Central memory CD4-positive, alpha-beta T cell (primary cell): ENCODE results near the gene SULT4A1.

Source experiments
- DNase-seq: peaks from one replicate; pipeline ENCODE4 v3.0.0; 2022

Gene SULT4A1

GRCh38 chr22:43796567-43796966, 65.7 kb downstream of the SULT4A1 start:
- no peak for DNase-seq

GRCh38 chr22:43795320-43795719, 67.0 kb downstream of the SULT4A1 start:
- no peak for DNase-seq

- DNase-seq, result no peak
These were observed 69.4 kb downstream of the SULT4A1 start for GRCh38 chr22:43792905-43793304.

GRCh38 chr22:43789452-43789851, 72.9 kb downstream of the SULT4A1 start:
- no peak for DNase-seq

- no peak for DNase-seq
These were observed 78.5 kb downstream of the SULT4A1 start for GRCh38 chr22:43783777-43784176.

- DNase-seq, result no peak
These were observed 79.9 kb downstream of the SULT4A1 start for GRCh38 chr22:43782448-43782847.

GRCh38 chr22:43777286-43777685, 85.0 kb downstream of the SULT4A1 start:
- no peak for DNase-seq

GRCh38 chr22:43776081-43776670, 86.1 kb downstream of the SULT4A1 start:
- no peak for DNase-seq
